KMS-11 (cell line): ENCODE measurements around the gene CCT7.

Experiments used
- H2AFZ ChIP-seq: fragments of 200-600 bp; sonication (generic); 2 replicates; pipeline ENCODE4 v1.6.1; 2016; ENCODE audit warnings: antibody characterized with exemption, mixed run types, low read depth
- H3K27ac ChIP-seq: fragments of 200-600 bp; sonication (generic); 2 replicates; pipeline ENCODE4 v1.6.1; 2016; ENCODE audit warnings: mild to moderate bottlenecking, mixed run types
- H3K27me3 ChIP-seq: fragments of 200-600 bp; sonication (generic); 2 replicates; pipeline ENCODE4 v1.6.1; 2017; ENCODE audit warnings: mild to moderate bottlenecking, low read depth, mixed run types, moderate library complexity; ENCODE audit not compliant: insufficient read depth
- H3K36me3 ChIP-seq: fragments of 200-600 bp; sonication (generic); 2 replicates; pipeline ENCODE4 v1.6.1; 2017; ENCODE audit warnings: mild to moderate bottlenecking, mixed run types; ENCODE audit not compliant: insufficient read depth
- H3K4me1 ChIP-seq: fragments of 200-600 bp; sonication (generic); 2 replicates; pipeline ENCODE4 v1.6.1; 2016; ENCODE audit warnings: mild to moderate bottlenecking, low read depth, mixed run types; ENCODE audit not compliant: poor library complexity, severe bottlenecking
- H3K4me2 ChIP-seq: fragments of 200-600 bp; sonication (generic); 2 replicates; pipeline ENCODE4 v1.7.0; 2016; ENCODE audit warnings: mild to moderate bottlenecking, mixed run types
- H3K4me3 ChIP-seq: fragments of 200-600 bp; sonication (generic); IDR thresholded peaks from 2 replicates; pipeline ENCODE4 v1.6.1; 2017; ENCODE audit warnings: low read depth, low read length, mixed read lengths; ENCODE audit not compliant: insufficient read depth
- H3K79me2 ChIP-seq: fragments of 200-600 bp; sonication (generic); 2 replicates; pipeline ENCODE4 v1.6.1; 2016; ENCODE audit warnings: low read depth, mixed run types; ENCODE audit not compliant: insufficient read depth
- H3K9ac ChIP-seq: fragments of 200-600 bp; sonication (generic); 2 replicates; pipeline ENCODE4 v1.6.1; 2016; ENCODE audit warnings: mild to moderate bottlenecking, mixed run types
- H4K20me1 ChIP-seq: fragments of 200-600 bp; sonication (generic); 2 replicates; pipeline ENCODE4 v1.6.1; 2016; ENCODE audit warnings: mild to moderate bottlenecking, mixed run types; ENCODE audit not compliant: insufficient read depth
- CTCF ChIP-seq: fragments of 200-600 bp; sonication (generic); conservative IDR thresholded peaks from 2 replicates; pipeline ENCODE4 v1.6.1; 2017; ENCODE audit warnings: low read depth, mild to moderate bottlenecking, antibody characterized with exemption, low read length, moderate library complexity, mixed read lengths

The CCT7 gene

GRCh38 chr2:73250872-73251846 lies 17.1 kb downstream of the CCT7 start:
- Histone ChIP-seq H3K4me2 (no peak overlapping the region), H3K9ac (no peak overlapping the region), H3K4me1 (peaks cover 6% of the 10 kb centered on the region), H3K4me3 (no peak overlapping the region), H3K27ac (no peak overlapping the region), H3K79me2 (no peaks in the 10 kb centered on the region; the same call in 1 of the 2 replicates), H4K20me1 (peaks cover 1% of the 10 kb centered on the region), H3K36me3 (peaks cover 30% of the 10 kb centered on the region; the same call in 1 of the 2 replicates), H2AFZ (no peak overlapping the region), H3K27me3 (no peaks in the 10 kb centered on the region)
- TF ChIP-seq CTCF: no peak

- Histone ChIP-seq H3K9ac (no peak overlapping the region), H3K4me1 (no peaks in the 10 kb centered on the region), H3K4me3 (no peak overlapping the region), H3K27me3 (no peaks in the 10 kb centered on the region), H3K36me3 (peaks cover 30% of the 10 kb centered on the region; the same call in 1 of the 2 replicates), H2AFZ (no peak overlapping the region), H4K20me1 (no peaks in the 10 kb centered on the region; the same call in 1 of the 2 replicates), H3K27ac (no peak overlapping the region; the same call in 1 of the 2 replicates), H3K4me2 (no peak overlapping the region), H3K79me2 (no peaks in the 10 kb centered on the region; the same call in 1 of the 2 replicates)
- no peak for TF ChIP-seq CTCF
Measured at GRCh38 chr2:73252238-73253027, 18.3 kb downstream of the CCT7 start.

DNA sequence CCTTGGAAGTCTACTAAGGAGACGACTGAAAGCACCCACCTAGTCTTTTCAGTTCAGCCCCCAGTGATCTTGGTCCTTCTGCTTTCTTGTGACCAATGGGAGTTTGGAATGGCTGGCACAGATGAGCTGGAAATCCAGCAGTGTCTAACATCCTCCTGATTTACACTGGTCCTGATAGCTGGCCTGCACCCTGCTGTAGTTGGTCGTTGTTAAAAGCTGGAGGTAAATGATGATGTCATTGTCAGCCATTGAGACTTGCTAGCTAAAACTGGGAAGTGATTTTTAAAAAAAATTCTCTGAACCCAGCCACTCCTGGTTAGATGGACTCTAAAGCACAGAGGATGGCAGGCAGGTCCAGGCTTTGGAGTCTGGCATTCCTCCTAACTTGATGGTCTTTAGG lies 19.3 kb downstream of the CCT7 start:
- no peak overlapping the region for H3K4me3 ChIP-seq
- no peak overlapping the region for H2AFZ ChIP-seq
- H3K27me3 ChIP-seq: no peaks in the 10 kb centered on the region
- peaks cover 26% of the 10 kb centered on the region; the same call in 1 of the 2 replicates for H3K36me3 ChIP-seq
- TF ChIP-seq CTCF: no peak
- H3K27ac ChIP-seq: peak overlapping the region; percentile 16; the same call in 1 of the 2 replicates
- no peaks in the 10 kb centered on the region for H3K4me1 ChIP-seq
- H3K4me2 ChIP-seq: no peak overlapping the region
- H4K20me1 ChIP-seq: no peaks in the 10 kb centered on the region; the same call in 1 of the 2 replicates
- H3K9ac ChIP-seq: no peak overlapping the region
- no peaks in the 10 kb centered on the region for H3K79me2 ChIP-seq

DNA sequence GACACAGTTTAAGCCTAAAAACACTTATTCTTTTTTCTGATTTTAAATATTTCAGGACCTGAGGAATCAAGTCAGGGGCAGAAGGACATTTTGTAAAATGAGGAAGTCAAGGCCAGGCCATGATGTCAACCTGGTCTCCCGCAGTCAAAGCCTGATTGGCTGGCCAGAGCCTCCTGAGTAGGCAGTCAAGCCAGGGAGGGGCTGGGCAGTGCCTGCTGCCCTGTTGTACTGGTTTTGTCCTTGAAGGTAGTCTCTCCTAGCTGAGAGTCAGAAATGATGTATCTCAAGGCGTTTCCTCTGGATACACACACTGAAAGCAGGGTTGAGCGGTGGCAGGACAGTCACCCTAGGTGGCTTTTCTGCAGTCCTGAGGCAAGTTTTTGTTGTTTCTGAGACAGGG lies 19.8 kb downstream of the CCT7 start:
- Histone ChIP-seq H3K36me3 (peaks cover 24% of the 10 kb centered on the region; the same call in 1 of the 2 replicates), H3K9ac (no peak overlapping the region), H3K4me2 (no peak overlapping the region), H3K27ac (peak overlapping the region; percentile 17; the same call in 1 of the 2 replicates), H3K79me2 (no peaks in the 10 kb centered on the region), H4K20me1 (no peaks in the 10 kb centered on the region), H3K4me3 (no peak overlapping the region), H3K27me3 (no peaks in the 10 kb centered on the region), H3K4me1 (no peaks in the 10 kb centered on the region), H2AFZ (no peak overlapping the region)
- no peak for TF ChIP-seq CTCF
